Hematopoietic multipotent progenitor cell treated with erythropoietin and hydrocortisone succinate and interleukin-3 and kit ligand, for 17 days (in vitro differentiated cells): ENCODE data around the gene CLSTN2.

Experiments
- DNase-seq: peaks from one replicate; pipeline ENCODE4 v3.0.0-alpha.2; 2015; ENCODE audit warnings: low spot score

Gene CLSTN2

DNA sequence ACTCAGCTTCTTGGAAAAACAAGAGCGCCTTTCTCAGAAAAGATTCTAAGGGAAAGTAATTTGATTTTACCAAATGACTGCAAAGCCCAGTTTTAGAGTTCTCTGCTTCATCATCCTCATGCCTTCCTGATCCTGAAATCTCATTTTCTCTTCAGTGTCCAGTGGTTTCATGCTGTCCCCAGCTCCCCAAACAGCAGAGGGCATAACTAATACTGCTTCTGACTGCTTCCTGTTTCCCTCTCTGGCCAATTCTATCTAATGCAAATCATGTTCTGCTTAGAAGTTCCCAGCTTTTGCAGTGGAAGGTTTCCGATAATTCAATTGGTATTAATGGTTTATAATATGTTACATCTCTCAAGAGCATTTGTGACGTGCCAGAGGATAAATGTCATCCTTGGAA, 161.1 kb downstream of the CLSTN2 start:
- no peak for DNase-seq

DNA sequence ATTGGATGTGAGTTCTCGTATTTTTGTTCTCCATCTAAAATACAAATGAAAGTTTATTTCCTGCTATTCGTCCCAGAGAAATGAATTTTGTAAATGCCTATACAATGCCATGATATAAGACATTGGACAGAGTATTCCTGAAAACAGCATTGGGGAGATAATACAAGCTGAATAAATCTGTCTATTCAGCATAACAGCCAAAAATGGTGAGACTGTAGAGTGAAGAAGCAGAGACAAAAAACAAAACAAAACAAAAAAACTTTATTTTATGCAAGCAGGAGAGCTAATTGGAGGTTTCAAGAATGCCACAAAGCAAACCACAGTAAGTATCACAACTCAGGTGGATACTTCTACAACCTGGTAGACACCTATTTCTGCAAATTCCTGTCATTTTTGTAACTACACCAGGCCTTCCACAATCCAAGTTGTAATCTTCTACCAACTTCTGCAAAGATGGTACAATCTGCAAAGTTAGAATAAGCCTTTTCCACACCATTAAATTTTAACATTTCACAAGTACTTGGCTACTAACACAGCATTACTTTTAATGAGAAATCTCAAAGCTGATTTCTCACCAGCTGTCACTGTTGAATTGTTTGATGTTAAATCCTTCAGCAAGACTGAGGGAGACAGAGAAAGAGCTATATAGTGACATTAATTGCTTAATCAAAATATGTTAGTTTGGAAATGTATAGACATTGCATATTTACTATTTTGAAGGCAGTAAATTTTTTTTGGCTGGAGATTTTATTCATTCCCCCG, 163.1 kb downstream of the CLSTN2 start:
- DNase-seq, result no peak

DNA sequence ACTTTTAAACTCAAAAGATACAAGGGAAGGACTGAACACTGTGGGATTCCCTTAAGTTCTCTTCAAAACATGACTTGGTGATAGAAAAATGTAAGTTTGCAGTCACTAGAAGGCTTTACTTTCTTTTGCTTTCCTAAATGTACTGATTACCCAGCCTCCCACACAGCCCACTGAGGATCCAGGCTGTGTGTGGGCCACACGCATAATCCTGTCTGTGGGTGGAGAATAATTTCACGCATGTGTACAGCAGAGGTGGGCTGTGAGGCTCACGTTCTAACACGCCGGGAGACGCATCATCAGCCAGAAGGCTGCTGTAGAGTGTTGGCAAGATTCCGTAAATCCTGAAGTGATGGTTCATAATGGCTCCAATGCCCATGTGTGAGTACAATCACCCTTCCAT, 165.5 kb downstream of the CLSTN2 start:
- no peak for DNase-seq

DNA sequence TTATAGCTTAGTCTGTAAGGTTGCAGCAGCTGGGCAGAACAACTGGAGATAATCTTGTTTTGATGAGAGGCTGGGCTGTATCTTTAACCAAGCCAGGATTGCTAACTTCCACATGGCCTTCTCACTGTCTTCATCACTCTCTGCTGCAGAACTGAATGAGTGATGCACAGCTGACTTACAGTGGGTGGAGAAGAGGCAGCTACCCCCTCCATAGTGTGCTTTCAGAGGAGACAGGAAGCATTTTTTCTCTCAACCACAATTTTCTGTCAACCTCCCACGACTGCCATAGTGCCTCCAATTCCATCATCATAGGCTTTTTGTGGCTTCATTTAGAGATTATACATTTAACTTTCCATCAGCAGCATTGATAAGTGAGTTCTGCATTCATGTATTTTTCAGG, 168.2 kb downstream of the CLSTN2 start:
- no peak for DNase-seq

DNA sequence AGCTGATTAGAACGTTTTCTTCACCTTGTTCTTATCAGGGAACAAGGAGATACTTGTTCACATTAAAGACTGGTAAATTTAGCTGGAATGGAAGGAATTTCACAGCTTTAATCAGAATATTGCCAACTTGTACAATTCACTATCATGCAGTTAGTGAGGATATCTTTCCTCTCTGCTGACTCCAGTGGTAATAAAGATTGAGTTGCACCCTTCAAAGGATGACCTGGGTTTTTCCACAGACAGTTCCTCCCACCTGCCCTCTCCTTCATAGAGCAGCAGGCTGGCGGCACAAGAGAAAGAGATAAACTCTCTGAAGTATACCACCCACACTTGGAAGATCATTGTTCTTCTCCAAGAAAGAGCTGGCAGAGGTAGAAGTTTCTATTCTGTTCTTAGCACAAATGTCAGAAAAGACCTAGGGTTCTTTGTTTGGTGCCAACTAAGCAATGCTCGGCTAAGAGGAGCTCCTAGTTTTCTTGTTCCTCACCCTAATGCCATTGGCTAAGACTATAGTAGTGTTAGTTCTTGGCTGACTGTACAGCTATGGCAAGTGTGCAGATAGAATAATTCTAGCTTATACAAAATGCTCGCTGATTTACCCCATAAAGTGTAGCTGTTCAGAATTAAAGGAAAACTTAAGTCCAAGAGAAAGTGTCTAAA, 169.1 kb downstream of the CLSTN2 start:
- DNase-seq, result no peak

DNA sequence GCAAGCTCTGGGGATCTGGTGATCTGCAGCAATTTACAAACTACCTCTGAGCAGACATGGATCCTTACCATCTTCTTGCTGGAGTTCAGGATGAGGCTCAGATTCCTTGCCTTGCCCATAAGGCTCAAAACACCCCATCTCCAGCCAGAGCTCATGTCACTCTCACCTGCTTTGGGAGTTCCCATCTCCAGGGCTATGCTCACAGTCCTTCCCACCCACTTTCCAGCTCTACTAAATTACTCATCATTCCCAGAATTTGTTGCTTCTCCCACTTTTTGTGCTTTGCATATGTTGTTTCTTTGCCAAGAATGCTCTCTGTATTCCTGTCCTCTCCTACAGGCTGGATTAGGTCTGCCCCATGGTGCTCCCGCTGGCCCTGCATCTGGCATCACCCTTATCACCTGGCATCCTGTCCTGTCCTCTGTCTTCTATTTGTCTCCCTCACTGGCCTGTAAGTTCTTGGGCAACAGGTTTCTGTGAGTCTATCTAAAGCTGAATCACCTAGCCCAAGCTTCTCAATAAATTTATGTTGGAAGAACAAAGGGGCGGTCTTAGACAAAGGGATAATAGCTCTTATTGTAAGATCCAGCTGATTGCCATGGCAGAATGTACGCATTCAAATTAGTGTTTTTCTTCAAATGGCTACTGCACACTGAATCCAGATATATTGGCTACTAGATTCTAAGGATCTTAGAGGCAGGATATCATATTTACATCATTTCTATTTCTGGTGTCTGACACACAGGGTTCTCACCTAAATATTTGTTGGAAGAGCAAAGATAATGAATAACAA, 179.2 kb downstream of the CLSTN2 start:
- DNase-seq, result no peak

DNA sequence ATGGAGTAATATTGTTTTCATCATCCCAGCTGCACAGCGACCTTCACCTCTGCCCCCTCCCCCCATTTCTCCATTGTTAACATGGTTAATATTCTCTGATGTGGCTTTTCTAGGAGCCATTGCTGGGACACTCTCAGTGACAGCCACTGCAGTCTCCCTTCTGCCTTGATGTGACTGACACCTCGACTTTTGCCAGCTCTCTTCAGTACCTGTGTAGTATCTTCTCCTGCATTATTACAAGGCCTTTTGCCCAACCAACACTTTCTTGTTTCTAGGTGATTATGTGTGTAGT, 179.8 kb downstream of the CLSTN2 start:
- DNase-seq, result no peak

DNA sequence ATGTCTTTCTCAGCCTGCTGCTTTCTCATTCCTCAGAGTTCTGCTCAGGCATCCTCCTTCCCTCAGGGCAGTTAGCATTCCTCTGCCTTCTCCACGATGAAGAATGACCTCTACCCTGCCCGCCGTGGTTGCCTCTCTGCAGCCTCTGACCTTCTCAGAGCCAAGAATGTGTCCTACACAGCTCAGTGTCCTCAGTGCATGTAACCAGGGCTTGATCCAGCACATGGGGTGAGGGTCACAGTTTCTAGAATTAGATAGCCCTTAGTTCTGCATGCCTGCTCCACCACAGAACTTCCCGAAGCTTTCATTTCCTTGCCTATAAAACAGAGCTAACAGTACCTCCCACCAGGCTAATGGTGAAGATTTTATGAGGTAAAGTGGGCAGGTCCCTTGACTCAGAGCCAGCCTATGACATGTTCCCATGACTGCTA, 182.1 kb downstream of the CLSTN2 start:
- DNase-seq, result no peak

DNA sequence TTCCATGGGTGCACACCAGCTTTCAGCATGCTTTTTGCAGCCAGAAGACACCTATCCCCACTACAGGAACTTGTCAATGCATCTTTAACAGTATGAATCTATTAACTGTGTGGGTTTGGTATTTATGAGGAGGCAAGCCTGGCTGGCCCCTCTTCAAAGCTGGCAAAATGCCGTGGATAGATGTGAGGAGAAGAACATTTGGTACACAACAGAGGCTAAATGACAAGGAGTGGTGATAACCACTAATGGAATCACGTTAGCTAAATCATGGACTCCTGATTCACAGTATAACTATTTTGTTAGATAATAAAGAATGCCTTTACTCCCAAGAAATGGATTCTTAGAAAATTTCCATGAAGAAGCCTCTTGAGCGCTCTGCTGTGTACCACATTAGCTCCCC, 187.2 kb downstream of the CLSTN2 start:
- no peak for DNase-seq

DNA sequence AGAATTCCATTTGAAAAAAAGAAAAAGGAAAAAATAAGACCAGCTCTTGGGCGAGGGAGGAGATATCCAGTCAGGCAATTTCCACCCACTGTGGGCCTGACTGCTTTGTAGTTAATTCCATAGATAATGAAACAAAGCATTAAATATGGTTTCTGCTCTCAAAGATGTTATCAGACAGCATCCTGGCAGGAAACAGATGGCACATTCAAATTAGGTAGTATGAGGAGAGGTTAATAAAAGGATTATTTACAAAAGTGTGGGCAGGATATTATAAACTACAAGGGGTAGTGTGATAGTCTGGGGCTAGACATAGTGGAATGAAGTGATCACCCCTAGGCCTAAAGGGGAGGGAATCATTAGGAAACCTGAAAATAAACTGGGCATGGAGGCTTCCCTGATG, 193.2 kb downstream of the CLSTN2 start:
- no peak for DNase-seq

DNA sequence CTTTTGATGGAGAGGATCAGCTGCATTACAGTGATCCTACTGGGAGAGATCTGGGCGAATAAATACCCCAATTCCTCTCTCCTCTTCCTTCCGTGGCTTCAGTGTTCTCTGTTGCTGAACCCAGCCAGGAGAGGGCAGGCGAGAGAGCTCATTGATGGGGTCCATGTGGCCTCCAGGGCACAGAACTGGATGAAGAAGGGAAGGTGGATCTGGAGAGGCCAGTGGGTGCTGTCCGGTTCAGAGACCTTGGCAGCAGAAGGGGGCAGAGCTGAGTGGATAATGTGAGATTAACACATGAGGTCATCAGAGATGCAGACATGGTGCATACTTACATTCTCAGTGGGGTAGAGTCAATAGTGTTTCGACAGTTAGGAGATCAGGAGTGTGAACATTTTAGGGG, 193.6 kb downstream of the CLSTN2 start:
- no peak for DNase-seq

DNA sequence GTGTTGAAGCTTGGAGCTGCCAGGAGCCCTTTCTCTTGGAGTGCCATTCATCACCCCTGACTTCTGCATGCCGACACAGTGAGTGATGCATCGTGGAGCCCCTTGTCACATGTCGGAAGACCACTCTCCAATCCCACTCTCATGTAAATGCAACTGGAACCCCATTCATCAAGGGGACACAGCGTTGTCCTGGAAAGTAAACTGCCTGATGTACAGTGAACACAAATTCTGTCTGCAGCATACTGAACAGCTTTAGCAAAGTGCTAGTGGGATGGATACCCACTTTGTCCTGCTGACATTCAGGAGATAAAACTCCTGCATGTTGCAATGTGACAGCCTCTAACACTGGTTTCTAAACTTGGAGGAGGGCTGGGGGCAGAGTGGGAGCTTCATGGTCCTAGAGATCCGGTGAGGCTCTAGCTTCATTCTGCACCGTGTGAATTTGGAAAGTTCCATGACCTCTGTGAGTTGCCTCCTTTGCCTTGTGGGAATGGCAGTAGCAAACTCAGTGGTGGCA, 194.8 kb downstream of the CLSTN2 start:
- no peak for DNase-seq

DNA sequence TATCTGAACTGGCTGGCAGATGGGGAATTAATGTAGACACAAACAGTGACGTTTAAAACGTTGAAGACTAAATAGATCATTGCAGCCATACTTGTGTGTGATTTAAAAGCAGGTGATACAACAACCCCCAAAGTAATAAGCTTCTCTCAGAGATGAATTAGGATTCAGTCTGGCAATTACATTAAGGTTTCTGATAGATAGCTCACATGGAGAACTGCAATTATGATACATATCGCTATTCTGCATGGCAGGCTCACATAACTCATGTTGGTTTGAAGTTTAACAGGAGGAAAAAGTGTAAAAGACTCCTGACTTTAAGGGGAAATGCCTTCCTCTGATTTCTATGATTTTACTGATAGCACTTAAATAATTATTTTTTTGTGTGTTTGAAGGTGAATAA, 196.9 kb downstream of the CLSTN2 start:
- DNase-seq, result no peak

DNA sequence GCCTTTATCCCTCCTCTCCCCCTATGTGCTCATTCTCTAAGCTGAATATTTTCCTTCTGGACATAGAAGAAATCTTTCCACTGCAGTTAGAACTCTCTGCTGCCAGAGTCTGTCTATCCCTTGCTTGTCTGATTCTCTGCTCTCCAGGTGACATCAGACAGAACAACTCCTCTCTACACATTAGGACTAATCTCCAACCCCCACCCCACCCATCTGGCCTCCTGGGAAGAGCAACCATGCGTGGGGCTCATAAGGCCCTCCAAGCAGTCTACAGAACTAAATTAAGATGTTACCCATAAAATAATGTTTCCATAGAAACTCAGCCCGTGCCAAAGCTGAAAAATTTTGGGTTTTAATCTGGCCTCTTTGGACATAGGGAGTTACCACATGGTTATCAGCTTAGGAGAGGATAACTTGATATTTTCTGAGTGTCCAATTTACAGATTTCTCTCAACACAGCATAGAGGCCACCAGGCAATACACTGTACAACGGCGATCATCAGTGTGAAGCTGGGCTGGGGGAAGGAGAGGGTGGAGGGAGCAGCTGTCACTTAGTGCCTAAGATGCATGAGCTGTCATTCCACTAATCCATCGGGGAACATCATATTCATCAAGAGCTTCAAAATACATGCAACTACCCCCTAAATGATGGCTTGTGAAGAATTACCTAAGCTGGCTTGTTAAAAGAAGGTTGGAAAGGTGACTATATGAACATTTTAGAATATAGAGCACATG, 199.4 kb downstream of the CLSTN2 start:
- no peak for DNase-seq

DNA sequence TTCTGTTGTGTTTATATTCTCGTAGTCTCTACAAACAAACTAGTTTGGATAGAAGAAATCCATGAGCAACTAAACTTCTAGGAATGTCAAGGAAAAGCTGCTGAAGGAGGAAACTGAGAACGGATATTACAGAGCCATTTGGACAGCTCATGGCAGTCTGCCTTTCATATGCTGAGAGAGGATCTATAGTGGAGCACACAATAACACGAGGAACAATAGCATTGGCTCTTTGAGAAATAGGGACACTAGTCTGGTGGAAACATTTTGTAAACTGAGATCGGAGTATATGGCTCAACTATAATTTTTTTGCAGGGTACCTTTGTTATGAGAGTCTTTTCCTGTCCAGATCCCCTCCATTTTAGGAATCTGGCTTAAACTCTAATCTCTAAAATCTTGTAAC, 200.5 kb downstream of the CLSTN2 start:
- no peak for DNase-seq

DNA sequence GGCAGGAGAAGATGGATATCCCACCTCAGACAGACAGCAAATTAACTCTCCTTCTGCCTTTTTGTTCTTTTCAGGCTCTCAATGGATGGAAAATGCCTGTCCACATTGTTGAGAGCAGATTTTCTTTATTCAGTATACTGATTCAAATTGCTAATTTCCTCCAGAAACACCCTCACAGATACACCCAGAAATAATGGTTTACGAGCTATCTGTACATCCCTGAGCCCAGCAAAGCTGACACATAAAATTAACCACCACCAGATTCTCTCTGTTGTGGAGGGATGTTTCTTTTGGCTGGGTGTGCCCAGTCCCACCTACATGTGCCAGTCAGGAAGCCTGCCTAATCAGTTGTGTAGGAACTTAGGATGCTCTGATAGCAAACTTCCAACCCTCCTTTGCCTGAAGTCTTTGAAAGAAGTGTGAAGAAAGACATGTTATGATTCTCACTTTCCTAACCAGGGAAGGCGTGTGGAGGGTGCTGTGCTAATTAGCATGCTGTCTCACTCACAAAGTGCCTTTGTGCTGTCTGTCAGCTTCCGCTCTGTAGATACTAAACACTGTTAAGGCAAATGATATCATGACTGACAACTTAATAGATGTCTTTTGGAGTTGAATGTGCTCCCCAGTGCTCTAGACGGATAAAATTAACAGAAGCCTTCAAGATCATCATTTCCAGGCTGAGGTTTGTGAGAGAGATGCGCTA, 208.5 kb downstream of the CLSTN2 start:
- no peak for DNase-seq

DNA sequence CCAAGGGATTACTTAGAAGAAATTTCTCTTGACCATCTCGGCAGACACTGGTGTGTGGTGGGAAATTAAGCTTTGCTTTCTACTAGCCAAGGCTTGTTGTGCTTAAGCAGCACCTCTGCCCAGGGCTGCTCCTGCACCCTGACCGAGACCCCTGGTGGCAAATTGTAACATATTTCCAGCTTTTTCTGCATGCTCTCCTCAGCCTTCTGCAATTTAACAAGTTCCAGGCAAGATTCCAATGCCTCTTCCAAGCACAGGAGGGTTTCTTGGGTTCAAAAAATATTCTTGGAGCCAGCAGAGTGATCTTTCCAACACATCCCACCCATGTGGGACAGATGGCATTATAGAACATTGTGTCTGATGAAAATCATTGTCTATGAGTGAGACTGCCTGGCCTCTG, 210.5 kb downstream of the CLSTN2 start:
- DNase-seq, result no peak

DNA sequence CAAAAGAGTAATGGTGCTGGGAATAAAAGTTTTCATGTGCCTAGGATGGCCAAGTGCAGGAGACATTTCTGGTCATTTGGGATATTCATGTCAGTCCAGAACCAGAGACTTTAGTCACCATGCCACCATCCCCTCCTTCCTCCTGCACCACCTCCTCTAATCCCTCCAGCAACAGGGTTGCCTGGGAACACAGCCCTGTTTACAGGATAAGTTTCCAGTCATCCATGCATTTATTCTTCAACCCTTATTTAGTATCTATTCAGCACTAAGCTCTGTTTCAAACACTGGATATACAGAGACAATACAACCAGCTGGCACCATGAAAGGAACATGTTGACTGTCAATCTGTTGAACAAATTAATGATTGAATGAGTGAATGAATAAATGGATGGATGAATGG, 211.7 kb downstream of the CLSTN2 start:
- no peak for DNase-seq

DNA sequence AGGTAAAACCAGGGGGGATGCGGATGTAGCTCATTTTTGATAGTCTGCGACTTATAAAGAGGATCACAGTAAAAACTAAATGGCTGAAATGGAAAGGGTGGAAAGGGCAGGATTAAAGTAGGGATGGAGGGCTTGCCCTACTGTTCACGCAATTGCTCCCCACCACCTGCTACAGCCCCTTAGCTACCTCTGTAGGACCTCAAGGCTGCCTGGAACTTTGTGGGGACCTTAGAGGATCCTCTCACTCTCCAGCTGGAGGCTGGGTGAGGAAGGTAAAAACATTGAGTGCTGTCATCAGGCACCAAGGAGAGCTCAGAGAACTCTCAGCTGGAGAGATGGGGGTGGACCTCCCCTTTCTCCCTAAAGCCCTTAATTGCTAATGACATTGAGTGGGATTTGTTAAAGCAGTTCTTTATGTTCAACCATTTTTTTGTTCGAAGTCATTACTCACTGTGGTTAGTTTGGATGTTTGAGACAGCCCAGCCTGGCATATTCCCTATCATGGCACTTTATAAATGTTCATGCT, 213.0 kb downstream of the CLSTN2 start:
- no peak for DNase-seq

DNA sequence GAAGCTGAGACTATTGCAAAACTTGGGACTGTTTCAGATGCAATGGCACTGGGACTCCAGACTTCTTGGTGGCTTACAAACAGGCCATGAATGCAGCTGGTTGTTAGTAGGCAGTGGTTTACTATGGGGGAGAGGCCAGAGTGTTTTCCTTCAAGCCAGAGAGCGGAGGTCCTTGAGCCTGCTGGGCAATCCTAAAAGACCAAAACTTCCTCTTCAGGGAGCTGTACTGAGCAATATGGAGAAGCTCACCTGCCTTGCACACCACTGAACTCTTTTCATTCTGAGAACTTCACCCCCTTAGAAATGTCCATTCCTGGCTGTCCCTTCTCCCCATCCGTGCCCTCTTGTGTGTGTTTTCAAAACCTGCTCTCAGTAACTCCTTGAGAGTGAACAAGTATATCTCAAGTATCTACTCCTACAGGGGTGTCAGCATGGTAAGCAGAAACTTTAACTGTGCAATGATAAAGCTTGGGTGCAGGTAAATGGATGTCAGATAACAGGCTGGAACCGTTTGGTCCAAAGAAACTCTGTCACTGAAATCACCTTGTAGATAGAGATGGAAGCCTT, 213.9 kb downstream of the CLSTN2 start:
- DNase-seq, result no peak

DNA sequence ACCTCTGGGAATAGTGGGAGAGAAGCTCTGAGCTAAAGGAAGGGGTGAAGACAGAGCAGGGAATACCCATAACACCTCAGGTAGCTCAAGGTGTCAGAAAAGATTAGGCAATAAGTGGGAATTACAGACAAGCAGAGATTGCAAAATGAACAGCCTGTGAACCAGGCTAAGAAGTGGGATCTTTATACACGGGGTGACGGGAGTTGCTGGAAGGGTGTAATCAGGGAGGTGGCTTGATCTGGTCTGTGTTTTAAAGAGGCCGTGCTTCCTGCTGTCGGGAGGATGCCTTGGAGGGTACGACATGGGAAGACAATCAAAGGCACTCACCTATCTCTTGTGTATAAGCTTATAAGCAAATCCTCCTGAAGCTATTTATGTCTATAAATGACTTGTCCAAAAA, 216.3 kb downstream of the CLSTN2 start:
- no peak for DNase-seq
